Transverse colon (tissue), 4 donors: ENCODE results near the gene TRANK1. TPM values are rescaled to one million over a fixed set of nuclear protein-coding genes. Genes with fewer than 3 reads are reported as not detected.
"Not testable (repeated sequence)": the region's sequence is repeated elsewhere in the genome, so short reads cannot be mapped to it uniquely, and the experiment has no call there.

Source experiments
- DNase-seq: peaks from one replicate; pipeline ENCODE4 v3.0.0-alpha.2; 2019
- H3K27ac ChIP-seq, 4 donors: fragments of 200-600 bp; sonication (generic); 2 replicates each; pipeline ENCODE4 v1.5.1; 2016 to 2018; ENCODE audit warnings: inconsistent platforms in 4 of 4
- H3K27me3 ChIP-seq: fragments of 200-600 bp; sonication (generic); 2 replicates; pipeline ENCODE4 v1.5.1; 2017; ENCODE audit warnings: inconsistent platforms
- H3K36me3 ChIP-seq, 4 donors: fragments of 200-600 bp; sonication (generic); 2 replicates each; pipeline ENCODE4 v1.5.1; 2017 to 2019; ENCODE audit warnings: inconsistent platforms in 4 of 4
- H3K4me1 ChIP-seq, 4 donors: fragments of 200-600 bp; sonication (generic); 2 replicates each; pipeline ENCODE4 v1.5.1; 2017 to 2020; ENCODE audit warnings: inconsistent platforms in 4 of 4
- H3K4me3 ChIP-seq, 4 donors: fragments of 200-600 bp; sonication (generic); 1 replicate in 1 of 4; 2 replicates in 3 of 4; pipeline versions ENCODE4 v1.5.1 to v1.6.1; 2017 to 2019; ENCODE audit warnings: inconsistent platforms in 4 of 4
- H3K9me3 ChIP-seq, 2 donors: fragments of 200-600 bp; sonication (generic); 2 replicates each; pipeline ENCODE4 v1.5.1; 2017 to 2019; ENCODE audit warnings: inconsistent platforms in 2 of 2
- EP300 ChIP-seq: sonication (generic); formaldehyde crosslinking; IDR thresholded peaks from one replicate; pipeline ENCODE4 v1.6.1; 2017; ENCODE audit warnings: antibody characterized with exemption, low read depth
- POLR2A ChIP-seq: fragments of 450-650 bp; IDR thresholded peaks from one replicate; pipeline ENCODE4 v1.6.1; 2016; ENCODE audit warnings: antibody characterized with exemption, mild to moderate bottlenecking, moderate library complexity
- POLR2AphosphoS5 ChIP-seq, 3 donors: sonication (generic); formaldehyde crosslinking; IDR thresholded peaks; one replicate each; pipeline ENCODE4 v1.6.1; 2016; ENCODE audit warnings: antibody characterized with exemption in 3 of 3
- WGBS, 2 donors: methylation state at CpG; one replicate each; pipeline ENCODE4 v1.1.5; 2018; ENCODE audit warnings: low coverage in 1 of 2; 5-methylcytosine and 5-hydroxymethylcytosine counted together
- in situ Hi-C, 4 donors: fragments of 200-750 bp; cut with MboI; loops; one replicate each; pipeline versions ENCODE4 v1.15.0 to v1.15.1; 2017; ENCODE audit warnings: low sequenced_read_pairs in 3 of 4, low pct_ligation_motif_present in 1 of 4, low pct_unique_long_range_greater_than_20kb in 1 of 4
- intact Hi-C: fragments of 100-400 bp; cut with DNase I; formaldehyde crosslinking; loops from one replicate; pipeline ENCODE4 v1.15.1; 2023; ENCODE audit warnings: low total_unique reads
- total RNA-seq, 4 donors: library from RNA; depleted of rRNA; stranded (reverse); fragments of >200 nt; gene quantifications; one replicate each; pipeline ENCODE4 v1.1.0, GENCODE V29; 2016
- TF ChIP-seq, protein P1 (sequence below), 5 experiments: fragments of 200-600 bp in 3 of 5; fragments of 450-650 bp in 2 of 5; sonication (generic) in 3 of 5; IDR thresholded peaks; 1 replicate in 2 of 5; 2 replicates in 3 of 5; pipeline ENCODE4 v1.5.1; 2016 to 2017; ENCODE audit warnings: antibody characterized with exemption in 5 of 5, inconsistent platforms in 3 of 5, mild to moderate bottlenecking in 2 of 5, moderate library complexity in 1 of 5

TRANK1 gene
- total RNA-seq, 4 donors from 2014 or later = 91.5 to 179 (median 116) TPM

DNA sequence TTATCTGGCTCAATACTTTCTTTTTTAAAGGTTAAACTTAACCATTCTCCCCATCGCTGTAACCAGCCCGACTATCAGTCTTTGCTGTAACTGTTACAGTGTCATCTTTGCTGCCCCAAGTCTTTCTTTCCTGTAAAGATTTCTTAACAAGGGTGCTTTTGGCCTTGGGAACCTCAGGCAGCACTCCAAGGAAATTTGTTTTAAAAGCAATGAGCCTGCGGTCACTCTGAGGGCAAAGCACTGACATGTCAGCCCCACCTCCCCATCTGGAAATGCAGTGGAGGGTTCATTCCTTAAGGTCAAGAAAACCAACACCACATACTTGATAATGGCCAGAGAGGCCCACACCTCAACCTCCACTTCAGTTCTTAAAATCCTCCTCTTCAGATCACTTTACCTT lies 3.2 kb downstream of the TRANK1 start:
- Histone ChIP-seq H3K36me3 (no peaks in the 10 kb centered on the region), H3K9me3 (no peaks in the 10 kb centered on the region), H3K27me3 (no peaks in the 10 kb centered on the region), H3K4me1 (peaks cover 0 to 33% (median 24%) of the 10 kb centered on the region in 4 donors), H3K4me3 (no peak overlapping the region), H3K27ac (peak overlapping the region in 1 of 4 donors; percentile 37)
- intact Hi-C loops = no loop called here
- DNase-seq = no peak
- no peak for TF ChIP-seq POLR2AphosphoS5 (IDR thresholded peaks at IDR 0.05)
- TF ChIP-seq, protein P1, sequence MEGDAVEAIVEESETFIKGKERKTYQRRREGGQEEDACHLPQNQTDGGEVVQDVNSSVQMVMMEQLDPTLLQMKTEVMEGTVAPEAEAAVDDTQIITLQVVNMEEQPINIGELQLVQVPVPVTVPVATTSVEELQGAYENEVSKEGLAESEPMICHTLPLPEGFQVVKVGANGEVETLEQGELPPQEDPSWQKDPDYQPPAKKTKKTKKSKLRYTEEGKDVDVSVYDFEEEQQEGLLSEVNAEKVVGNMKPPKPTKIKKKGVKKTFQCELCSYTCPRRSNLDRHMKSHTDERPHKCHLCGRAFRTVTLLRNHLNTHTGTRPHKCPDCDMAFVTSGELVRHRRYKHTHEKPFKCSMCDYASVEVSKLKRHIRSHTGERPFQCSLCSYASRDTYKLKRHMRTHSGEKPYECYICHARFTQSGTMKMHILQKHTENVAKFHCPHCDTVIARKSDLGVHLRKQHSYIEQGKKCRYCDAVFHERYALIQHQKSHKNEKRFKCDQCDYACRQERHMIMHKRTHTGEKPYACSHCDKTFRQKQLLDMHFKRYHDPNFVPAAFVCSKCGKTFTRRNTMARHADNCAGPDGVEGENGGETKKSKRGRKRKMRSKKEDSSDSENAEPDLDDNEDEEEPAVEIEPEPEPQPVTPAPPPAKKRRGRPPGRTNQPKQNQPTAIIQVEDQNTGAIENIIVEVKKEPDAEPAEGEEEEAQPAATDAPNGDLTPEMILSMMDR (IDR thresholded peaks at IDR 0.05) = no peak
- WGBS, 2 donors = 73 to 89% methylated on average over 3 of the region's 3 CpGs
- in situ Hi-C loops = no loop called here

- Histone ChIP-seq H3K27ac (no peak overlapping the region), H3K9me3 (no peaks in the 10 kb centered on the region), H3K27me3 (no peaks in the 10 kb centered on the region), H3K36me3 (no peaks in the 10 kb centered on the region), H3K4me1 (peaks cover 0 to 33% (median 24%) of the 10 kb centered on the region in 4 donors), H3K4me3 (no peak overlapping the region)
- TF ChIP-seq POLR2A = no peak
- TF ChIP-seq EP300 = no peak
- TF ChIP-seq, protein P1 (IDR thresholded peaks at IDR 0.05) = no peak
- TF ChIP-seq POLR2AphosphoS5 (IDR thresholded peaks at IDR 0.05) = no peak
- intact Hi-C loops (no loop called here), in situ Hi-C loops (no loop called here)
- no peak for DNase-seq
- 83 to 100% methylated on average over 1 to 2 of the region's 2 CpGs for WGBS, 2 donors
Observed at GRCh38 chr3:36941162-36941561, 3.7 kb downstream of the TRANK1 start.

DNA sequence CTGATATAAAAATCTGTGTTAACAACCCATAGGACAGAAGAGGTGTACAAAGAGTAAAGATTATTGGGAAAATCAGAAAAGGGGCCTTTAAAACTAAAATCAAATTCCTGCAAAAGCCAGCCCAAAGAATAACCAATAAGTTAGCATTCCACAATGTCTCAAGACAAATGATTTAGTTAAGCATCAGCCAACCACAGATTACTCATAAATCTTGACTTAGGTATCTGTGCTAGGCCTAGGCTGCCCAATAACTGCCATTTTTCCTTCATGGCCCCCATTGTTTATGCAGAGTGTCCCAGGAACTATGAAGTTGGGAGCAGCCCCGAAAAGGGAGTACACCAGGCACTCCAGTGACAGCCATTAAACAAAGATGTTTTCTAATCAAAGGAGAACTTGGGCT lies 7.4 kb downstream of the TRANK1 start:
- peaks cover 0 to 20% (median 6%) of the 10 kb centered on the region in 4 donors for H3K4me1 ChIP-seq
- no peak for DNase-seq
- intact Hi-C loops = no loop called here
- no peaks in the 10 kb centered on the region for H3K36me3 ChIP-seq
- no peaks in the 10 kb centered on the region for H3K27me3 ChIP-seq
- in situ Hi-C loops = no loop called here
- H3K27ac ChIP-seq = no peak overlapping the region
- WGBS, 2 donors = 83% methylated on average over 1 of the region's 1 CpG; no CpG with 5 or more reads in 1 of the 2 donors
- H3K9me3 ChIP-seq = no peaks in the 10 kb centered on the region
- no peak overlapping the region for H3K4me3 ChIP-seq
- no peak for TF ChIP-seq POLR2AphosphoS5 (IDR thresholded peaks at IDR 0.05)

- Histone ChIP-seq H3K27ac (no peak overlapping the region), H3K4me3 (no peak overlapping the region), H3K36me3 (no peaks in the 10 kb centered on the region), H3K4me1 (peaks cover 0 to 5% (median 2%) of the 10 kb centered on the region in 4 donors), H3K27me3 (no peaks in the 10 kb centered on the region), H3K9me3 (no peaks in the 10 kb centered on the region)
- no peak for TF ChIP-seq EP300
- TF ChIP-seq POLR2AphosphoS5 (IDR thresholded peaks at IDR 0.05) = no peak
- no peak for TF ChIP-seq POLR2A
- TF ChIP-seq, protein P1 (IDR thresholded peaks at IDR 0.05) = no peak
- intact Hi-C loops (loop anchor here (2.0 kb wide), 1 partner anchor 53 kb away; no protein-coding TSS in a partner anchor), in situ Hi-C loops (no loop called here)
- no peak for DNase-seq
Observed at GRCh38 chr3:36933540-36934296, 11.1 kb downstream of the TRANK1 start.

GRCh38 chr3:36931424-36931823 lies 13.4 kb downstream of the TRANK1 start:
- H3K36me3 ChIP-seq, H3K4me3 ChIP-seq, H3K27ac ChIP-seq, H3K27me3 ChIP-seq, H3K4me1 ChIP-seq, intact Hi-C loops, DNase-seq, in situ Hi-C loops, H3K9me3 ChIP-seq: not testable (repeated sequence)
- WGBS, 2 donors = 87% methylated on average over 1 of the region's 1 CpG; no CpG with 5 or more reads in 1 of the 2 donors
